Kidney tubule cell (primary cell): ENCODE results near the gene MLC1.
A peak's percentile ranks its signal among the peaks of the same experiment; 100 is the strongest.
"Not testable (repeated sequence)": the region's sequence is repeated elsewhere in the genome, so short reads cannot be mapped to it uniquely, and the experiment has no call there.

Source experiments
- DNase-seq: peaks from one replicate; pipeline ENCODE4 v3.0.0-alpha.2; 2018; ENCODE audit warnings: low spot score

The MLC1 gene

GRCh38 chr22:50102946-50103345 is 17.7 kb upstream of the MLC1 start:
- peak; percentile 9 for DNase-seq

GRCh38 chr22:50101870-50102565 is 16.8 kb upstream of the MLC1 start:
- no peak for DNase-seq

- DNase-seq, result no peak
Measured at GRCh38 chr22:50098052-50098451, 12.8 kb upstream of the MLC1 start.

- DNase-seq, result no peak
Measured at GRCh38 chr22:50092342-50092741, 7.1 kb upstream of the MLC1 start.

- DNase-seq, result no peak
Measured at GRCh38 chr22:50091092-50091768, 6.0 kb upstream of the MLC1 start.

- DNase-seq, result no peak
Measured at GRCh38 chr22:50090412-50090714, 5.1 kb upstream of the MLC1 start.

- DNase-seq, result no peak
Measured at GRCh38 chr22:50089682-50090411, 4.6 kb upstream of the MLC1 start, which contains the start of gene MOV10L1. Gene MOV10L1 (plus strand): TSS chr22:50090006. CDS start chr22:50090089, 83 bp downstream.

- DNase-seq, result no peak
Measured at GRCh38 chr22:50089231-50089630, 4.0 kb upstream of the MLC1 start.

GRCh38 chr22:50088096-50088495 is 2.9 kb upstream of the MLC1 start:
- DNase-seq, result no peak

- DNase-seq, result no peak
Measured at GRCh38 chr22:50087646-50088045, 2.4 kb upstream of the MLC1 start.

GRCh38 chr22:50086975-50087374 is 1.7 kb upstream of the MLC1 start:
- not testable (repeated sequence) for DNase-seq

- DNase-seq, result no peak
Measured at GRCh38 chr22:50086526-50086925, 1.3 kb upstream of the MLC1 start.

- no peak for DNase-seq
Measured at GRCh38 chr22:50084614-50085021, 608 bp downstream of the MLC1 start.

- DNase-seq, result no peak
Measured at GRCh38 chr22:50084080-50084477, 1.1 kb downstream of the MLC1 start.

GRCh38 chr22:50083462-50084079 is 1.7 kb downstream of the MLC1 start:
- no peak for DNase-seq

GRCh38 chr22:50082961-50083461 is 2.2 kb downstream of the MLC1 start:
- no peak for DNase-seq

- DNase-seq, result no peak
Measured at GRCh38 chr22:50082197-50082715, 3.0 kb downstream of the MLC1 start.

GRCh38 chr22:50081426-50082196 is 3.6 kb downstream of the MLC1 start:
- DNase-seq, result no peak

- DNase-seq, result no peak
Measured at GRCh38 chr22:50080077-50080465, 5.2 kb downstream of the MLC1 start.

GRCh38 chr22:50078761-50079160 is 6.5 kb downstream of the MLC1 start:
- no peak for DNase-seq

- DNase-seq, result no peak
Measured at GRCh38 chr22:50078246-50078645, 7.0 kb downstream of the MLC1 start.
